Measurements from ENCODE around the gene GOLGA7B. TPM values are rescaled to one million over a fixed set of nuclear protein-coding genes. Genes with fewer than 3 reads are reported as not detected.

Gene GOLGA7B
- polyA plus RNA-seq, 1 of the 3 experiments (the other 2 are of a cell fraction): 0.03 TPM

DNA sequence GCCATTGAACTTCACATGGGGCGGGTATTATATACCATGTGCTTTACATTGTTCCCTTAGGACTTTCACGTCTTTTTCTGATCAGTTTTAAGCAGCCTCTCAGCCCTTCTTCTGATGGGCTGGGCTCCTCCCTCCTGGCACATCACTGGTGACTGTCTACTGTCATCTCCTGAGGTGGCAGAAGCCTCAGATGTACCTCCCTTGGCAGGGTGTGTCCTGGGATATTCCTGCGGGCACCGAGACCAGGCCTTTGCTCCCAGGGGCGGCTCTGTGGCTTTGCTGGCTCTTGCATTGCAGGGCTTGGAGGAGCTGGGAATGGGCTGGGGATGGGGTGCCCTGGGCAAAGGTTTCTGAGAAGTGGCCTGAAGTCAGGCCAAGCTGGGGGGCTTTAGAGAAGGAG, 34.6 kb upstream of the GOLGA7B start:
- Histone ChIP-seq H3K27me3 (ENCODE audit: insufficient read depth) (peaks cover 17% of the 10 kb centered on the region), H2AFZ (ENCODE audit: low read depth) (no peak overlapping the region), H3K9me2 (no peaks in the 10 kb centered on the region), H3F3A (replicated peaks; ENCODE audit: insufficient read depth) (no peaks in the 10 kb centered on the region), H3K79me2 (ENCODE audit: insufficient read depth) (no peaks in the 10 kb centered on the region), H3K9me3 (no peaks in the 10 kb centered on the region), H3K4me1 (ENCODE audit: control insufficient read depth in 1 of 2, insufficient read depth in 2 of 2, low read depth in 1 of 2, low read length in 1 of 2) (no peaks in the 10 kb centered on the region), H3K27ac (ENCODE audit: low read depth in 2 of 2, low read length in 1 of 2) (no peak overlapping the region), H4K20me1 (ENCODE audit: insufficient read depth) (no peaks in the 10 kb centered on the region; the same call in 1 of the 2 replicates), H3K4me3 (ENCODE audit: low read depth in 2 of 2, low read length in 1 of 2) (no peak overlapping the region), H3K36me3 (replicated peaks in 1 of 2; ENCODE audit: control insufficient read depth in 1 of 2, insufficient read depth in 2 of 2, low read length in 1 of 2) (no peaks in the 10 kb centered on the region), H3K4me2 (no peak overlapping the region), H3K9ac (no peak overlapping the region)
- no peak for DNase-seq
- TF ChIP-seq, protein P1, sequence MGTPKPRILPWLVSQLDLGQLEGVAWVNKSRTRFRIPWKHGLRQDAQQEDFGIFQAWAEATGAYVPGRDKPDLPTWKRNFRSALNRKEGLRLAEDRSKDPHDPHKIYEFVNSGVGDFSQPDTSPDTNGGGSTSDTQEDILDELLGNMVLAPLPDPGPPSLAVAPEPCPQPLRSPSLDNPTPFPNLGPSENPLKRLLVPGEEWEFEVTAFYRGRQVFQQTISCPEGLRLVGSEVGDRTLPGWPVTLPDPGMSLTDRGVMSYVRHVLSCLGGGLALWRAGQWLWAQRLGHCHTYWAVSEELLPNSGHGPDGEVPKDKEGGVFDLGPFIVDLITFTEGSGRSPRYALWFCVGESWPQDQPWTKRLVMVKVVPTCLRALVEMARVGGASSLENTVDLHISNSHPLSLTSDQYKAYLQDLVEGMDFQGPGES (IDR thresholded peaks at IDR 0.05; ENCODE audit: low read depth, low read length): no peak
- TF ChIP-seq RAD21 (IDR thresholded peaks at IDR 0.05; ENCODE audit: low read length) (no peak), FOXM1 (IDR thresholded peaks at IDR 0.05; ENCODE audit: low read depth) (no peak), NRF1 (IDR thresholded peaks at IDR 0.05; ENCODE audit: low read depth, low read length) (no peak), RXRA (IDR thresholded peaks at IDR 0.05; ENCODE audit: borderline replicate concordance, low read depth) (no peak), MXI1 (IDR thresholded peaks at IDR 0.05; ENCODE audit: low read depth, low read length) (no peak), TCF12 (IDR thresholded peaks at IDR 0.05) (no peak), FOXJ3 (CRISPR knock-in tag; IDR thresholded peaks at IDR 0.05) (no peak), GATA2 (CRISPR knock-in tag; IDR thresholded peaks at IDR 0.05) (no peak), EP300 (IDR thresholded peaks at IDR 0.05; ENCODE audit: borderline replicate concordance in 1 of 2, low read depth in 1 of 2, low read length in 1 of 2) (no peak), GABPA (IDR thresholded peaks at IDR 0.05; ENCODE audit: low read depth) (no peak), CHD2 (IDR thresholded peaks at IDR 0.05; ENCODE audit: low read length, partially characterized antibody) (no peak), SMC3 (IDR thresholded peaks at IDR 0.05; ENCODE audit: low read depth, low read length) (no peak), RFX5 (IDR thresholded peaks at IDR 0.05; ENCODE audit: low read length) (no peak), SIN3A (IDR thresholded peaks at IDR 0.05; ENCODE audit: borderline replicate concordance, low read depth, low read length) (no peak), FOSL2 (IDR thresholded peaks at IDR 0.05; ENCODE audit: borderline replicate concordance, low read depth) (no peak), YY1 (IDR thresholded peaks at IDR 0.05; ENCODE audit: low read depth) (no peak)
- TF ChIP-seq, protein P2, sequence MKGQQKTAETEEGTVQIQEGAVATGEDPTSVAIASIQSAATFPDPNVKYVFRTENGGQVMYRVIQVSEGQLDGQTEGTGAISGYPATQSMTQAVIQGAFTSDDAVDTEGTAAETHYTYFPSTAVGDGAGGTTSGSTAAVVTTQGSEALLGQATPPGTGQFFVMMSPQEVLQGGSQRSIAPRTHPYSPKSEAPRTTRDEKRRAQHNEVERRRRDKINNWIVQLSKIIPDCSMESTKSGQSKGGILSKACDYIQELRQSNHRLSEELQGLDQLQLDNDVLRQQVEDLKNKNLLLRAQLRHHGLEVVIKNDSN (IDR thresholded peaks at IDR 0.05; ENCODE audit: borderline replicate concordance, low read depth): no peak
- TF ChIP-seq, protein P3, sequence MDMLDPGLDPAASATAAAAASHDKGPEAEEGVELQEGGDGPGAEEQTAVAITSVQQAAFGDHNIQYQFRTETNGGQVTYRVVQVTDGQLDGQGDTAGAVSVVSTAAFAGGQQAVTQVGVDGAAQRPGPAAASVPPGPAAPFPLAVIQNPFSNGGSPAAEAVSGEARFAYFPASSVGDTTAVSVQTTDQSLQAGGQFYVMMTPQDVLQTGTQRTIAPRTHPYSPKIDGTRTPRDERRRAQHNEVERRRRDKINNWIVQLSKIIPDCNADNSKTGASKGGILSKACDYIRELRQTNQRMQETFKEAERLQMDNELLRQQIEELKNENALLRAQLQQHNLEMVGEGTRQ (IDR thresholded peaks at IDR 0.05; ENCODE audit: borderline replicate concordance, low read depth, low read length): no peak
- WGBS (ENCODE audit: low lambda C conversion rate): 57% methylated on average over 2 of the region's 5 CpGs
- ChIA-PET CTCF (interaction anchor here (2.0 kb wide), 1 partner anchor 54 kb away, joined by 6 read pairs; no protein-coding TSS in a partner anchor), POLR2A (no interaction called here)

Measured in SK-N-SH (cell line).